ENCODE data around the gene GPC2. TPM values are rescaled to one million over a fixed set of nuclear protein-coding genes. Genes with fewer than 3 reads are reported as not detected.

The GPC2 gene
- total and polyA plus RNA-seq, 4 experiments from 2014 or later = 0.73 to 12.5 (median 11.8) TPM; not detected in 1

GRCh38 chr7:100126239-100126930 lies 50.8 kb downstream of the GPC2 start:
- H3K4me3 ChIP-seq (ENCODE audit: low read length in 2 of 2) = peak overlapping the region; percentile 94 to 98
- peaks cover 9% of the 10 kb centered on the region for H3K36me3 ChIP-seq (ENCODE audit: insufficient read depth, low read length)
- peaks cover 20 to 45% (median 27%) of the 10 kb centered on the region in 4 donors for H3K4me1 Mint-ChIP-seq
- H3K27me3 Mint-ChIP-seq = no peaks in the 10 kb centered on the region
- DNase-seq = no peak
- peaks cover 0 to 3% (median 0%) of the 10 kb centered on the region in 8 donors for H3K9me3 Mint-ChIP-seq
- POLR2A ChIA-PET (ENCODE audit: partially characterized antibody) = interaction anchor here (0.7 to 7.9 kb wide), 22 partner anchors 11 to 580 kb away, joined by 3 to 175 read pairs (median 4); partner anchors contain the start of genes AP4M1, COPS6, LAMTOR4 and MCM7
- peaks cover 44% of the 10 kb centered on the region for H3K4me1 ChIP-seq (ENCODE audit: insufficient read depth, low read length)
- H3K27ac ChIP-seq (ENCODE audit: low read depth, low read length) = peak overlapping the region; percentile 87
- H3K27ac Mint-ChIP-seq = peak overlapping the region; percentile 98 to 100 (median 100)
- CTCF ChIA-PET (ENCODE audit: partially characterized antibody) = interaction anchor here (1.0 to 1.8 kb wide), 6 partner anchors 22 to 213 kb away, joined by 3 to 5 read pairs (median 4); partner anchors contain the start of genes AP4M1 and MCM7
- no peaks in the 10 kb centered on the region for H3K27me3 ChIP-seq (ENCODE audit: insufficient read depth, low read length)
- H3K36me3 Mint-ChIP-seq = peaks cover 0 to 26% of the 10 kb centered on the region in 2 donors
- H3K4me3 Mint-ChIP-seq = peak overlapping the region; percentile 96 to 100 (median 99)
- no peaks in the 10 kb centered on the region for H3K9me3 ChIP-seq (ENCODE audit: control insufficient read depth in 1 of 2, low read length in 2 of 2)
- intact Hi-C loops (cut with micrococcal nuclease) = loop anchor here (1.0 to 2.0 kb wide), 2 partner anchors 26 to 78 kb away; partner anchors contain the start of gene ZSCAN21

GRCh38 chr7:100124301-100125230 lies 52.6 kb downstream of the GPC2 start:
- Mint-ChIP-seq H3K27me3 (no peaks in the 10 kb centered on the region), H3K27ac (peak overlapping the region; percentile 38 to 98 (median 75)), H3K4me3 (peak overlapping the region in 7 of 8 donors; percentile 11 to 96 (median 28)), H3K9me3 (peaks cover 0 to 3% (median 0%) of the 10 kb centered on the region in 8 donors), H3K4me1 (peaks cover 26 to 53% (median 36%) of the 10 kb centered on the region in 4 donors), H3K36me3 (peaks cover 0 to 37% of the 10 kb centered on the region in 2 donors)
- ChIA-PET POLR2A (ENCODE audit: partially characterized antibody) (interaction anchor here (1.1 to 7.9 kb wide), 5 partner anchors 22 to 304 kb away, joined by 3 to 175 read pairs (median 6); partner anchors contain the start of genes AP4M1, MCM7, PVRIG and ZCWPW1), CTCF (ENCODE audit: partially characterized antibody) (interaction anchor here (0.9 to 1.2 kb wide), 4 partner anchors 9 to 283 kb away, joined by 3 to 4 read pairs (median 3); partner anchors contain the start of genes AP4M1 and MCM7)
- H3K27ac ChIP-seq (ENCODE audit: low read depth, low read length) = no peak overlapping the region
- H3K27me3 ChIP-seq (ENCODE audit: insufficient read depth, low read length) = no peaks in the 10 kb centered on the region
- no peak for DNase-seq
- H3K4me1 ChIP-seq (ENCODE audit: insufficient read depth, low read length) = peaks cover 45% of the 10 kb centered on the region
- H3K36me3 ChIP-seq (ENCODE audit: insufficient read depth, low read length) = peaks cover 9% of the 10 kb centered on the region
- intact Hi-C loops (cut with micrococcal nuclease) = no loop called here
- H3K9me3 ChIP-seq (ENCODE audit: control insufficient read depth in 1 of 2, low read length in 2 of 2) = no peaks in the 10 kb centered on the region
- no peak overlapping the region for H3K4me3 ChIP-seq (ENCODE audit: low read length in 2 of 2)

- intact Hi-C loops (cut with micrococcal nuclease) = no loop called here
Measured at GRCh38 chr7:100122568-100122967, 54.6 kb downstream of the GPC2 start.

GRCh38 chr7:100122067-100122466 lies 55.1 kb downstream of the GPC2 start:
- peaks cover 9% of the 10 kb centered on the region for H3K36me3 ChIP-seq (ENCODE audit: insufficient read depth, low read length)
- ChIA-PET POLR2A (ENCODE audit: partially characterized antibody) (interaction anchor here (1.0 to 7.9 kb wide), 3 partner anchors 19 to 307 kb away, joined by 3 to 175 read pairs (median 3); partner anchors contain the start of genes AP4M1, MCM7, TRIM4 and ZCWPW1), CTCF (ENCODE audit: partially characterized antibody) (interaction anchor here (3.5 kb wide), 1 partner anchor 8 kb away, joined by 21 read pairs; no protein-coding TSS in a partner anchor)
- no peaks in the 10 kb centered on the region for H3K9me3 ChIP-seq (ENCODE audit: control insufficient read depth in 1 of 2, low read length in 2 of 2)
- H3K4me1 ChIP-seq (ENCODE audit: insufficient read depth, low read length) = peaks cover 43% of the 10 kb centered on the region
- no peak overlapping the region for H3K4me3 Mint-ChIP-seq
- intact Hi-C loops (cut with micrococcal nuclease) = no loop called here
- H3K27me3 Mint-ChIP-seq = no peaks in the 10 kb centered on the region
- H3K36me3 Mint-ChIP-seq = peaks cover 3 to 48% of the 10 kb centered on the region in 2 donors
- no peak for DNase-seq
- H3K4me1 Mint-ChIP-seq = peaks cover 19 to 62% (median 40%) of the 10 kb centered on the region in 4 donors
- no peak overlapping the region for H3K27ac ChIP-seq (ENCODE audit: low read depth, low read length)
- H3K9me3 Mint-ChIP-seq = peaks cover 0 to 6% (median 0%) of the 10 kb centered on the region in 8 donors
- no peaks in the 10 kb centered on the region for H3K27me3 ChIP-seq (ENCODE audit: insufficient read depth, low read length)
- H3K4me3 ChIP-seq (ENCODE audit: low read length in 2 of 2) = no peak overlapping the region
- H3K27ac Mint-ChIP-seq = peak overlapping the region in 3 of 7 donors; percentile 44 to 89 (median 73)

More at GRCh38 chr7:100122568-100122967, 54.6 kb downstream of the GPC2 start:
- peaks cover 19 to 62% (median 42%) of the 10 kb centered on the region in 4 donors for H3K4me1 Mint-ChIP-seq
- ChIA-PET CTCF (ENCODE audit: partially characterized antibody) (interaction anchor here (3.5 kb wide), 1 partner anchor 8 kb away, joined by 21 read pairs; no protein-coding TSS in a partner anchor), POLR2A (ENCODE audit: partially characterized antibody) (interaction anchor here (1.0 to 7.9 kb wide), 3 partner anchors 20 to 306 kb away, joined by 3 to 175 read pairs (median 3); partner anchors contain the start of genes AP4M1, MCM7, TRIM4 and ZCWPW1)
- H3K4me3 Mint-ChIP-seq = peak overlapping the region in 1 of 8 donors; percentile 21
- peak overlapping the region in 6 of 7 donors; percentile 36 to 81 (median 54) for H3K27ac Mint-ChIP-seq
- Histone ChIP-seq H3K9me3 (ENCODE audit: control insufficient read depth in 1 of 2, low read length in 2 of 2) (no peaks in the 10 kb centered on the region), H3K27ac (ENCODE audit: low read depth, low read length) (no peak overlapping the region), H3K4me1 (ENCODE audit: insufficient read depth, low read length) (peaks cover 43% of the 10 kb centered on the region), H3K27me3 (ENCODE audit: insufficient read depth, low read length) (no peaks in the 10 kb centered on the region), H3K36me3 (ENCODE audit: insufficient read depth, low read length) (peaks cover 9% of the 10 kb centered on the region), H3K4me3 (ENCODE audit: low read length in 2 of 2) (no peak overlapping the region)
- H3K9me3 Mint-ChIP-seq = peaks cover 0 to 6% (median 0%) of the 10 kb centered on the region in 8 donors
- peaks cover 3 to 48% of the 10 kb centered on the region in 2 donors for H3K36me3 Mint-ChIP-seq
- no peak for DNase-seq
- no peaks in the 10 kb centered on the region for H3K27me3 Mint-ChIP-seq

- peaks cover 40% of the 10 kb centered on the region for H3K4me1 ChIP-seq (ENCODE audit: insufficient read depth, low read length)
- peak overlapping the region; percentile 63 to 95 for H3K4me3 ChIP-seq (ENCODE audit: low read length in 2 of 2)
- Mint-ChIP-seq H3K27ac (peak overlapping the region; percentile 95 to 100 (median 99)), H3K4me3 (peak overlapping the region; percentile 94 to 99 (median 96)), H3K36me3 (peaks cover 3 to 45% of the 10 kb centered on the region in 2 donors), H3K9me3 (peaks cover 0 to 3% (median 0%) of the 10 kb centered on the region in 8 donors), H3K4me1 (peaks cover 14 to 55% (median 34%) of the 10 kb centered on the region in 4 donors), H3K27me3 (no peaks in the 10 kb centered on the region)
- no peak for DNase-seq
- POLR2A ChIA-PET (ENCODE audit: partially characterized antibody) = interaction anchor here (0.9 to 7.9 kb wide), 15 partner anchors 9 to 308 kb away, joined by 3 to 175 read pairs (median 6); partner anchors contain the start of genes AP4M1, COPS6, LAMTOR4 and MCM7
- H3K9me3 ChIP-seq (ENCODE audit: control insufficient read depth in 1 of 2, low read length in 2 of 2) = no peaks in the 10 kb centered on the region
- intact Hi-C loops (cut with micrococcal nuclease) = loop anchor here (1.0 kb wide), 1 partner anchor 28 kb away; the partner anchor contains the start of gene LAMTOR4
- CTCF ChIA-PET (ENCODE audit: partially characterized antibody) = interaction anchor here (1.1 to 3.5 kb wide), 5 partner anchors 10 to 96 kb away, joined by 3 to 21 read pairs (median 4); no protein-coding TSS in a partner anchor
- H3K36me3 ChIP-seq (ENCODE audit: insufficient read depth, low read length) = peaks cover 9% of the 10 kb centered on the region
- H3K27ac ChIP-seq (ENCODE audit: low read depth, low read length) = peak overlapping the region; percentile 80
- H3K27me3 ChIP-seq (ENCODE audit: insufficient read depth, low read length) = no peaks in the 10 kb centered on the region
Measured at GRCh38 chr7:100120733-100121036, 56.5 kb downstream of the GPC2 start.
